Measurements from ENCODE around the gene ZHX3.

- TF ChIP-seq CTCF (conservative IDR thresholded peaks at IDR 0.05) (no peak), EZH2 (IDR thresholded peaks at IDR 0.05; ENCODE audit: low read depth) (no peak)
Observed at GRCh38 chr20:41178495-41178894, 139.0 kb downstream of the ZHX3 start.

Data from PC-9 (cell line).